ENCODE measurements around the gene OGFR. TPM values are rescaled to one million over a fixed set of nuclear protein-coding genes. Genes with fewer than 3 reads are reported as not detected.
A peak's percentile ranks its signal among the peaks of the same experiment; 100 is the strongest.

The OGFR gene
- 46.1 TPM for polyA plus RNA-seq
- long read RNA-seq, donor 1, transcript OGFR-201 (7 exons, 2,410 nt): major isoform, 11 of 11 reads
- long read RNA-seq, donor 1, partial matches to known transcripts: 0 of 11 reads
- long read RNA-seq, donor 1, other reads (novel, unspliced or antisense): 0 of 11 reads
- long read RNA-seq, donor 2, partial matches to known transcripts: 18 of 20 reads
- long read RNA-seq, donor 2, other reads (novel, unspliced or antisense): 0 of 20 reads
- long read RNA-seq, donor 3, full-length matches to known transcripts: 24 of 24 reads
- long read RNA-seq, donor 3, partial matches to known transcripts: 0 of 24 reads
- long read RNA-seq, donor 3, other reads (novel, unspliced or antisense): 0 of 24 reads
- long read RNA-seq, donor 4, partial matches to known transcripts: 0 of 1 reads
- long read RNA-seq, donor 4, other reads (novel, unspliced or antisense): 0 of 1 reads
- long read RNA-seq, donor 5, transcript OGFR-201 (7 exons, 2,410 nt): major isoform, 6 of 6 reads
- long read RNA-seq, donor 5, partial matches to known transcripts: 0 of 6 reads
- long read RNA-seq, donor 5, other reads (novel, unspliced or antisense): 0 of 6 reads
- long read RNA-seq, donor 6, full-length matches to known transcripts: 13 of 35 reads
- long read RNA-seq, donor 6, partial matches to known transcripts: 17 of 35 reads
- long read RNA-seq, donor 6, other reads (novel, unspliced or antisense): 5 of 35 reads
- long read RNA-seq, donor 7, full-length matches to known transcripts: 4 of 4 reads
- long read RNA-seq, donor 7, partial matches to known transcripts: 0 of 4 reads
- long read RNA-seq, donor 7, other reads (novel, unspliced or antisense): 0 of 4 reads
- long read RNA-seq, donor 8, full-length matches to known transcripts: 13 of 29 reads
- long read RNA-seq, donor 8, partial matches to known transcripts: 16 of 29 reads
- long read RNA-seq, donor 8, other reads (novel, unspliced or antisense): 0 of 29 reads
- long read RNA-seq, donor 9, transcript OGFR-201 (7 exons, 2,410 nt): major isoform, 9 of 9 reads
- long read RNA-seq, donor 9, partial matches to known transcripts: 0 of 9 reads
- long read RNA-seq, donor 9, other reads (novel, unspliced or antisense): 0 of 9 reads
- long read RNA-seq, donor 10, transcript OGFR-201 (7 exons, 2,410 nt): major isoform, 5 of 11 reads
- long read RNA-seq, donor 10, partial matches to known transcripts: 0 of 11 reads
- long read RNA-seq, donor 10, other reads (novel, unspliced or antisense): 6 of 11 reads
- long read RNA-seq, donor 11, transcript OGFR-201 (7 exons, 2,410 nt): major isoform, 15 of 26 reads
- long read RNA-seq, donor 11, partial matches to known transcripts: 11 of 26 reads
- long read RNA-seq, donor 11, other reads (novel, unspliced or antisense): 0 of 26 reads

GRCh38 chr20:62804627-62805154 is at the start of gene OGFR:
Gene OGFR (plus strand): TSS chr20:62804835. CDS start chr20:62804860, 25 bp downstream.
- H3K4me3 ChIP-seq (ENCODE audit: low read length): peak within 1 kb of the TSS; percentile 82
- H3K27ac ChIP-seq (ENCODE audit: low read length): peak within 1 kb of the TSS; percentile 74
- H3K9me3 ChIP-seq (ENCODE audit: control insufficient read depth, low read depth, low read length): no peaks in the 10 kb centered on the region
- peak in 1 of 2 donors; percentile 73 for DNase-seq
- H3K4me1 ChIP-seq (ENCODE audit: control insufficient read depth, insufficient read depth, low read length): peaks cover 15% of the 10 kb centered on the region
- peaks cover 52% of the 10 kb centered on the region for H3K36me3 ChIP-seq (ENCODE audit: control insufficient read depth, insufficient read depth, low read length)
- no CpG with 5 or more reads among the region's 77 CpGs for WGBS (ENCODE audit: insufficient coverage, low lambda C conversion rate)
- H3K27me3 ChIP-seq (ENCODE audit: control insufficient read depth, insufficient read depth, low read length): no peaks in the 10 kb centered on the region

DNA sequence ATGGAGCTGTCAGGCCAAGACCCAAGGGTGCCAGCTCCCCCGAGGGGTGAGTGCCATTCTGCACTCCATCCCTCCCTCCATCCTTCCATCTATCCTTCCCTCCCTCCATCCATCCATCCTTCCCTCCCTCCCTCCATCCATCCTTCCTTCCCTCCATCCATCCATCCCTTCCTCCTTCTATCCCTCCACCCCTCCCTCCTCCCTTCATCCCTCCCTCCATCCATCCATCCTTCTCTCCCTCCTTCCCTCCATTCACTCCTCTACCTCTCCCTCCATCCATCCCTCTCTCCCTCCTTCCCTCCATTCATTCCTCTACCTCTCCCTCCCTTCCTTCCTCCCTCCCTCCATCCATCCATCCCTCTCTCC is 49.7 kb upstream of the OGFR start:
- WGBS (ENCODE audit: insufficient coverage, low lambda C conversion rate): no CpG with 5 or more reads among the region's 1 CpG

GRCh38 chr20:62755817-62756724 is 48.6 kb upstream of the OGFR start:
- H3K27me3 ChIP-seq (ENCODE audit: control insufficient read depth, insufficient read depth, low read length): no peaks in the 10 kb centered on the region
- H3K36me3 ChIP-seq (ENCODE audit: control insufficient read depth, insufficient read depth, low read length): no peaks in the 10 kb centered on the region
- H3K4me1 ChIP-seq (ENCODE audit: control insufficient read depth, insufficient read depth, low read length): peaks cover 8% of the 10 kb centered on the region
- no CpG with 5 or more reads among the region's 10 CpGs for WGBS (ENCODE audit: insufficient coverage, low lambda C conversion rate)
- DNase-seq: no peak
- peaks cover 3% of the 10 kb centered on the region for H3K9me3 ChIP-seq (ENCODE audit: control insufficient read depth, low read depth, low read length)
- H3K4me3 ChIP-seq (ENCODE audit: low read length): no peak overlapping the region
- H3K27ac ChIP-seq (ENCODE audit: low read length): no peak overlapping the region

More for the DNA sequence above, 49.7 kb upstream of the OGFR start:
- H3K4me3 ChIP-seq (ENCODE audit: low read length): no peak overlapping the region
- no peak for DNase-seq
- peaks cover 3% of the 10 kb centered on the region for H3K9me3 ChIP-seq (ENCODE audit: control insufficient read depth, low read depth, low read length)
- H3K27ac ChIP-seq (ENCODE audit: low read length): no peak overlapping the region
- no peaks in the 10 kb centered on the region for H3K27me3 ChIP-seq (ENCODE audit: control insufficient read depth, insufficient read depth, low read length)
- H3K36me3 ChIP-seq (ENCODE audit: control insufficient read depth, insufficient read depth, low read length): no peaks in the 10 kb centered on the region
- H3K4me1 ChIP-seq (ENCODE audit: control insufficient read depth, insufficient read depth, low read length): peaks cover 8% of the 10 kb centered on the region

DNA sequence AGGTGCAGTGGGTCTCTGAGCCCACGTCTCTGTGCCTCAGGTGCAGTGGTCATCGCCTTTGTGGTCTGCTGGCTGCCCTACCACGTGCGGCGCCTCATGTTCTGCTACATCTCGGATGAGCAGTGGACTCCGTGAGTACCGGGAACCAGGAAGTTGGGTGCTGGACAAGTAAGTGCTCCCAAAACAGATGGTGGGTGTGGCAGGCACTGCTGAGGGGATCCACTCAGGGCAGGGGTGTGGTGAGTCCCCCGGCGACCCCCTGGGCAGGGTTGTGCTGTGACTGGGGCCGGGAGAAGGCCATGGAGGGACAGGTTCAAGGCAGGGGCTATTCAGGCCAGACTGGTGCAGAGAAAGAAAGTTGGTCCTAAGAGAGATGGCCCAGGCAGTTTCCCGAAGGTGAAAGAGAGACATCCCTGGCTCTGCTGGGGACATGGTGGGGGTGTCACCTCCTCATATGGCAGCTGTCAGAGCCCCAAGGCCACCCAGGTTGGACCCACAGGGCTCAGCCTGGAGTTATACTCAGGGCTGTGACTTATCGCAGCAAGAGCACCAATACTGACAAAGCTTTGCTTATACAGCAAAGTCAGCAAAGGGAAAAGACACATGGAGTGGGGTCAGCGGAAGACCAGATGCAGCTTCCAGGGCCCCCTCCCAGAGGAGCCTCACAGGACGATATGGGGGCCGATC is 46.3 kb upstream of the OGFR start:
- no peaks in the 10 kb centered on the region for H3K36me3 ChIP-seq (ENCODE audit: control insufficient read depth, insufficient read depth, low read length)
- H3K27ac ChIP-seq (ENCODE audit: low read length): no peak overlapping the region
- no peak for DNase-seq
- H3K4me1 ChIP-seq (ENCODE audit: control insufficient read depth, insufficient read depth, low read length): no peaks in the 10 kb centered on the region
- H3K27me3 ChIP-seq (ENCODE audit: control insufficient read depth, insufficient read depth, low read length): no peaks in the 10 kb centered on the region
- no peak overlapping the region for H3K4me3 ChIP-seq (ENCODE audit: low read length)
- peaks cover 3% of the 10 kb centered on the region for H3K9me3 ChIP-seq (ENCODE audit: control insufficient read depth, low read depth, low read length)
- no CpG with 5 or more reads among the region's 16 CpGs for WGBS (ENCODE audit: insufficient coverage, low lambda C conversion rate)

- WGBS (ENCODE audit: insufficient coverage, low lambda C conversion rate): no CpG with 5 or more reads among the region's 20 CpGs
Measured at GRCh38 chr20:62759981-62760431, 44.6 kb upstream of the OGFR start.

GRCh38 chr20:62760471-62760855 is 44.2 kb upstream of the OGFR start:
- DNase-seq: no peak
- no peak overlapping the region for H3K4me3 ChIP-seq (ENCODE audit: low read length)
- no peak overlapping the region for H3K27ac ChIP-seq (ENCODE audit: low read length)
- H3K9me3 ChIP-seq (ENCODE audit: control insufficient read depth, low read depth, low read length): peaks cover 3% of the 10 kb centered on the region
- no peaks in the 10 kb centered on the region for H3K4me1 ChIP-seq (ENCODE audit: control insufficient read depth, insufficient read depth, low read length)
- H3K27me3 ChIP-seq (ENCODE audit: control insufficient read depth, insufficient read depth, low read length): no peaks in the 10 kb centered on the region
- no CpG with 5 or more reads among the region's 11 CpGs for whole genome bisulfite sequencing (ENCODE audit: insufficient coverage, low lambda C conversion rate)
- no peaks in the 10 kb centered on the region for H3K36me3 ChIP-seq (ENCODE audit: control insufficient read depth, insufficient read depth, low read length)

More at GRCh38 chr20:62759981-62760431, 44.6 kb upstream of the OGFR start:
- Histone ChIP-seq H3K27ac (ENCODE audit: low read length) (no peak overlapping the region), H3K36me3 (ENCODE audit: control insufficient read depth, insufficient read depth, low read length) (no peaks in the 10 kb centered on the region), H3K4me1 (ENCODE audit: control insufficient read depth, insufficient read depth, low read length) (no peaks in the 10 kb centered on the region), H3K9me3 (ENCODE audit: control insufficient read depth, low read depth, low read length) (peaks cover 3% of the 10 kb centered on the region), H3K27me3 (ENCODE audit: control insufficient read depth, insufficient read depth, low read length) (no peaks in the 10 kb centered on the region), H3K4me3 (ENCODE audit: low read length) (no peak overlapping the region)
- DNase-seq: no peak

GRCh38 chr20:62760856-62761758 is 43.5 kb upstream of the OGFR start:
- H3K27ac ChIP-seq (ENCODE audit: low read length): no peak overlapping the region
- WGBS (ENCODE audit: insufficient coverage, low lambda C conversion rate): no CpG with 5 or more reads among the region's 26 CpGs
- no peak for DNase-seq

DNA sequence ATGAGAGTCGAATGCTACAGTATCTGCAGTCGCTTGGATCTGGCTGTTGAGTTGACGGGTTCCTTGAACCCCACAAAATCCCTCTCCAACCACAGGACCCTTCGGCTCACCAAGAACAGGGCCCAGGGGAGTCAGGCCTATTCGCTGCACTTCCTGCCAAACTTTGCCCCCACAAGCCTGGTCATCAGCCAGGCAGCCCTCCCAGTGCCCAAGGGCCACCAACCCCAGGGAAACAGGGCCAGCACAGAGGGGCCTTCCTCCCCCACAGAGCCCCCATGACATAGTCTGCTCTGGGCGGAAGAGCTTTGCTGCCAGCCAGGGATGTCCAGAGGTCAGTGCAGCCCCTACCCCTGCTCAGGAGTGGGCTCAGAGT is 42.9 kb upstream of the OGFR start:
- whole genome bisulfite sequencing (ENCODE audit: insufficient coverage, low lambda C conversion rate): no CpG with 5 or more reads among the region's 6 CpGs
- peaks cover 3% of the 10 kb centered on the region for H3K9me3 ChIP-seq (ENCODE audit: control insufficient read depth, low read depth, low read length)
- no peaks in the 10 kb centered on the region for H3K4me1 ChIP-seq (ENCODE audit: control insufficient read depth, insufficient read depth, low read length)
- DNase-seq: no peak
- no peaks in the 10 kb centered on the region for H3K27me3 ChIP-seq (ENCODE audit: control insufficient read depth, insufficient read depth, low read length)
- no peak overlapping the region for H3K27ac ChIP-seq (ENCODE audit: low read length)
- H3K36me3 ChIP-seq (ENCODE audit: control insufficient read depth, insufficient read depth, low read length): no peaks in the 10 kb centered on the region
- H3K4me3 ChIP-seq (ENCODE audit: low read length): no peak overlapping the region

More at GRCh38 chr20:62760856-62761758, 43.5 kb upstream of the OGFR start:
- Histone ChIP-seq H3K4me3 (ENCODE audit: low read length) (no peak overlapping the region), H3K9me3 (ENCODE audit: control insufficient read depth, low read depth, low read length) (peaks cover 3% of the 10 kb centered on the region), H3K27me3 (ENCODE audit: control insufficient read depth, insufficient read depth, low read length) (no peaks in the 10 kb centered on the region), H3K4me1 (ENCODE audit: control insufficient read depth, insufficient read depth, low read length) (no peaks in the 10 kb centered on the region), H3K36me3 (ENCODE audit: control insufficient read depth, insufficient read depth, low read length) (no peaks in the 10 kb centered on the region)

Data from large intestine (tissue), 12 donors.